HCT116 (cell line): ENCODE measurements around the gene HNRNPH1.

Experiments
- CEBPB ChIP-seq: IDR thresholded peaks from 2 replicates; pipeline ENCODE4 v1.6.1; 2012; ENCODE audit warnings: low read depth
- CTCF ChIP-seq, 3 experiments: fragments of 200-600 bp in 1 of 3; sonication (generic) in 1 of 3; IDR thresholded peaks in 2 of 3; conservative IDR thresholded peaks in 1 of 3; 2 replicates each; pipeline ENCODE4 v1.5.1; 2012 to 2017; ENCODE audit warnings: low read depth in 2 of 3, low read length in 2 of 3, antibody characterized with exemption in 1 of 3, borderline replicate concordance in 1 of 3, control low read depth in 1 of 3, mild to moderate bottlenecking in 1 of 3, mixed read lengths in 1 of 3, mixed run types in 1 of 3, moderate library complexity in 1 of 3; ENCODE audit not compliant: insufficient read depth in 1 of 3
- EZH2 ChIP-seq: fragments of 200-600 bp; sonication (generic); IDR thresholded peaks from 2 replicates; pipeline ENCODE4 v1.6.1; 2017; ENCODE audit warnings: antibody characterized with exemption, mixed run types
- FOSL1 ChIP-seq: IDR thresholded peaks from 2 replicates; pipeline ENCODE4 v1.6.1; 2012; ENCODE audit warnings: low read depth
- POLR2AphosphoS5 ChIP-seq: IDR thresholded peaks from 2 replicates; pipeline ENCODE4 v1.6.1; 2011; ENCODE audit warnings: mild to moderate bottlenecking, low read depth, low read length, moderate library complexity

GRCh38 chr5:179608131-179608581 lies 15.3 kb downstream of the HNRNPH1 start:
- TF ChIP-seq CTCF (IDR thresholded peaks at IDR 0.05 in 2 of 3, conservative IDR thresholded peaks at IDR 0.05 in 1 of 3; ENCODE audit: borderline replicate concordance in 1 of 3, insufficient read depth in 1 of 3, low read depth in 2 of 3, low read length in 2 of 3) (no peak), EZH2 (no peak), CEBPB (no peak), FOSL1 (no peak), POLR2AphosphoS5 (no peak; the same call in 1 of the 2 replicates)
